ENCODE data around the gene CFAP61.

DNA sequence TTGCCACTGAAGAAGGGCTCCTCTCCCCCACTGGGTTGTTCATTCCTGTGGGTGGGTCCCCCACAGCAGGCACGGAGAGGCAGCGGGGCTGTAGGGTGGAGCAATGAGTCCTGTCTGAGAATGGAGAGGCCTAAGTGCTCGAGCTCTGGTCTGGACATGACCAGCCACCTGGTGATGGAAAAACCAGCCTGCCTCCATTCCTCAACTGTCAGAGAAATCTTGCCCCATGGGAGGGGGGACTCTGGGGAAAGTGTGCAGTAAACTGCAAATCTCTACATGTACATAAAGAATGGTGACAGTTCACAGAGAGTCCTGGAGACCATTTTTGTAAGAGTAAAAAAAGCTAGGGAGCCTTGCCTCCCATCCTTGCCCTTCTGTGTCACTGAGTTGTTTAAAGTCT is 349.7 kb downstream of the CFAP61 start:
- TF ChIP-seq, protein P1, sequence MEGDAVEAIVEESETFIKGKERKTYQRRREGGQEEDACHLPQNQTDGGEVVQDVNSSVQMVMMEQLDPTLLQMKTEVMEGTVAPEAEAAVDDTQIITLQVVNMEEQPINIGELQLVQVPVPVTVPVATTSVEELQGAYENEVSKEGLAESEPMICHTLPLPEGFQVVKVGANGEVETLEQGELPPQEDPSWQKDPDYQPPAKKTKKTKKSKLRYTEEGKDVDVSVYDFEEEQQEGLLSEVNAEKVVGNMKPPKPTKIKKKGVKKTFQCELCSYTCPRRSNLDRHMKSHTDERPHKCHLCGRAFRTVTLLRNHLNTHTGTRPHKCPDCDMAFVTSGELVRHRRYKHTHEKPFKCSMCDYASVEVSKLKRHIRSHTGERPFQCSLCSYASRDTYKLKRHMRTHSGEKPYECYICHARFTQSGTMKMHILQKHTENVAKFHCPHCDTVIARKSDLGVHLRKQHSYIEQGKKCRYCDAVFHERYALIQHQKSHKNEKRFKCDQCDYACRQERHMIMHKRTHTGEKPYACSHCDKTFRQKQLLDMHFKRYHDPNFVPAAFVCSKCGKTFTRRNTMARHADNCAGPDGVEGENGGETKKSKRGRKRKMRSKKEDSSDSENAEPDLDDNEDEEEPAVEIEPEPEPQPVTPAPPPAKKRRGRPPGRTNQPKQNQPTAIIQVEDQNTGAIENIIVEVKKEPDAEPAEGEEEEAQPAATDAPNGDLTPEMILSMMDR (IDR thresholded peaks at IDR 0.05) = no peak
- TF ChIP-seq SIN3A (IDR thresholded peaks at IDR 0.05; ENCODE audit: borderline replicate concordance, insufficient read depth, low read depth, low read length) = no peak
- no peak for TF ChIP-seq POLR2AphosphoS5 (IDR thresholded peaks at IDR 0.05; ENCODE audit: low read depth, low read length)
- TF ChIP-seq, protein P2, sequence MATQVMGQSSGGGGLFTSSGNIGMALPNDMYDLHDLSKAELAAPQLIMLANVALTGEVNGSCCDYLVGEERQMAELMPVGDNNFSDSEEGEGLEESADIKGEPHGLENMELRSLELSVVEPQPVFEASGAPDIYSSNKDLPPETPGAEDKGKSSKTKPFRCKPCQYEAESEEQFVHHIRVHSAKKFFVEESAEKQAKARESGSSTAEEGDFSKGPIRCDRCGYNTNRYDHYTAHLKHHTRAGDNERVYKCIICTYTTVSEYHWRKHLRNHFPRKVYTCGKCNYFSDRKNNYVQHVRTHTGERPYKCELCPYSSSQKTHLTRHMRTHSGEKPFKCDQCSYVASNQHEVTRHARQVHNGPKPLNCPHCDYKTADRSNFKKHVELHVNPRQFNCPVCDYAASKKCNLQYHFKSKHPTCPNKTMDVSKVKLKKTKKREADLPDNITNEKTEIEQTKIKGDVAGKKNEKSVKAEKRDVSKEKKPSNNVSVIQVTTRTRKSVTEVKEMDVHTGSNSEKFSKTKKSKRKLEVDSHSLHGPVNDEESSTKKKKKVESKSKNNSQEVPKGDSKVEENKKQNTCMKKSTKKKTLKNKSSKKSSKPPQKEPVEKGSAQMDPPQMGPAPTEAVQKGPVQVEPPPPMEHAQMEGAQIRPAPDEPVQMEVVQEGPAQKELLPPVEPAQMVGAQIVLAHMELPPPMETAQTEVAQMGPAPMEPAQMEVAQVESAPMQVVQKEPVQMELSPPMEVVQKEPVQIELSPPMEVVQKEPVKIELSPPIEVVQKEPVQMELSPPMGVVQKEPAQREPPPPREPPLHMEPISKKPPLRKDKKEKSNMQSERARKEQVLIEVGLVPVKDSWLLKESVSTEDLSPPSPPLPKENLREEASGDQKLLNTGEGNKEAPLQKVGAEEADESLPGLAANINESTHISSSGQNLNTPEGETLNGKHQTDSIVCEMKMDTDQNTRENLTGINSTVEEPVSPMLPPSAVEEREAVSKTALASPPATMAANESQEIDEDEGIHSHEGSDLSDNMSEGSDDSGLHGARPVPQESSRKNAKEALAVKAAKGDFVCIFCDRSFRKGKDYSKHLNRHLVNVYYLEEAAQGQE (IDR thresholded peaks at IDR 0.05; ENCODE audit: insufficient read depth in 1 of 2, low read depth in 2 of 2, low read length in 1 of 2) = no peak
- TF ChIP-seq TCF7L2 (IDR thresholded peaks at IDR 0.05; ENCODE audit: low read depth, low read length) = no peak
